SU-DHL-6 (cell line): ENCODE data around the gene NOP14.

Source experiments
- CTCF ChIP-seq: fragments of 200-600 bp; sonication (generic); IDR thresholded peaks from one replicate; pipeline ENCODE4 v1.5.1; 2017; ENCODE audit warnings: antibody characterized with exemption, mild to moderate bottlenecking, low read length, moderate library complexity; ENCODE audit not compliant: insufficient read depth, poor library complexity, severe bottlenecking
- EZH2phosphoT487 ChIP-seq: fragments of 200-600 bp; sonication (generic), shearing (Covaris generic); conservative IDR thresholded peaks from 2 replicates; pipeline ENCODE4 v1.6.1; 2018; ENCODE audit warnings: mild to moderate bottlenecking, antibody characterized with exemption, low read length, moderate library complexity, mixed read lengths

GRCh38 chr4:2949782-2950125 is 13.5 kb downstream of the NOP14 start:
- TF ChIP-seq CTCF (no peak), EZH2phosphoT487 (no peak)
